Fibroblast of villous mesenchyme (primary cell): ENCODE data around the gene FRAS1. TPM values are rescaled to one million over a fixed set of nuclear protein-coding genes. Genes with fewer than 3 reads are reported as not detected.

Experiments
- DNase-seq: peaks from one replicate; pipeline ENCODE4 v3.0.0-alpha.2; 2010; ENCODE audit warnings: low read depth
- H3K4me3 ChIP-seq: 2 replicates; pipeline ENCODE4 v1.5.1; 2011; ENCODE audit warnings: low read depth, mild to moderate bottlenecking, low read length
- total RNA-seq: library from RNA; depleted of rRNA; stranded (reverse); fragments of >200 nt; gene quantifications from 2 replicates; pipeline ENCODE4 v1.2.3, GENCODE V29; 2012
- TF ChIP-seq, protein P1 (sequence below): IDR thresholded peaks from 2 replicates; pipeline ENCODE4 v1.5.1; 2012; ENCODE audit warnings: low read depth, mild to moderate bottlenecking, low read length; ENCODE audit not compliant: insufficient read depth

The FRAS1 gene
- total RNA-seq, 1 donor = 1.3 TPM

DNA sequence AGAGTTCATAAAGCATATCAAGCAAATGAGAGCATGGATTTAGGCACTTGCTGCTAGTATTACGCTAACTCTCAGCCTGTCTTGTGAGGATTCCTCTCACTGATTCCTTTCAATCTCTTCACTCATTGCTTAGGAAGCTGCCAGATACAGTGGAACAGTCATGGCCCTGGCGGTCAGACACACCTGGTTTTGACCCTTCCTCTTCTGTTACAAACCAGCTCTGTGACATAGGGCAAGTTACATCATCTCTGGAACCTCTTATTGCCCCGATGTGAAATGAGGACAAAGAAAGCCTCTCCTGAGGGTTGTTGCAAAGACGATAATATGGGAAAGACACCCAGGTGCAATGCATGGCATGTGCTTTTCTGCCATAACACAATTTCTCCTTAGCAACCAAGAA, 12.2 kb downstream of the FRAS1 start:
- TF ChIP-seq, protein P1, sequence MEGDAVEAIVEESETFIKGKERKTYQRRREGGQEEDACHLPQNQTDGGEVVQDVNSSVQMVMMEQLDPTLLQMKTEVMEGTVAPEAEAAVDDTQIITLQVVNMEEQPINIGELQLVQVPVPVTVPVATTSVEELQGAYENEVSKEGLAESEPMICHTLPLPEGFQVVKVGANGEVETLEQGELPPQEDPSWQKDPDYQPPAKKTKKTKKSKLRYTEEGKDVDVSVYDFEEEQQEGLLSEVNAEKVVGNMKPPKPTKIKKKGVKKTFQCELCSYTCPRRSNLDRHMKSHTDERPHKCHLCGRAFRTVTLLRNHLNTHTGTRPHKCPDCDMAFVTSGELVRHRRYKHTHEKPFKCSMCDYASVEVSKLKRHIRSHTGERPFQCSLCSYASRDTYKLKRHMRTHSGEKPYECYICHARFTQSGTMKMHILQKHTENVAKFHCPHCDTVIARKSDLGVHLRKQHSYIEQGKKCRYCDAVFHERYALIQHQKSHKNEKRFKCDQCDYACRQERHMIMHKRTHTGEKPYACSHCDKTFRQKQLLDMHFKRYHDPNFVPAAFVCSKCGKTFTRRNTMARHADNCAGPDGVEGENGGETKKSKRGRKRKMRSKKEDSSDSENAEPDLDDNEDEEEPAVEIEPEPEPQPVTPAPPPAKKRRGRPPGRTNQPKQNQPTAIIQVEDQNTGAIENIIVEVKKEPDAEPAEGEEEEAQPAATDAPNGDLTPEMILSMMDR = no peak
- no peak overlapping the region for H3K4me3 ChIP-seq
- DNase-seq = no peak

DNA sequence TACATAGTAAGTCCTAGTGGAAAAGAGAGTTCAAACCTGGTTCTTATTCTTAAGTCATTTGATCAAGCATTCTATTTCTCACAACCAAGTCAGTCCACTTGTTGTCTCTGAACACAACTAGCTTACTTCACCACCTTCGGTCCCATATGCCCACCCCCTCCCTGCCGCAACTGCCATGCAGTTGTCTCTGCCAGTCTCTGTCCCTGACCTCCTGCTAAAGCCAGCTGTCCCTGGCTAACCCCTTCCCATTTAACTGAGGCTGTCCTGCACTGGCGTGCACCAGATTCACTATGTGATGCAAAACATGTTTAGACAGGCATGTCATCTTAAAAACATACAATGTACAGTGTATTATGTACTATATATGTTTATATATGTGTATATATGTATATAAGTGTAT, 12.7 kb downstream of the FRAS1 start:
- H3K4me3 ChIP-seq = no peak overlapping the region
- TF ChIP-seq, protein P1 = no peak
- DNase-seq = no peak

GRCh38 chr4:78070731-78071282, 13.7 kb downstream of the FRAS1 start:
- TF ChIP-seq, protein P1 = no peak
- no peak for DNase-seq
- no peak overlapping the region for H3K4me3 ChIP-seq

- TF ChIP-seq, protein P1 = no peak
- no peak for DNase-seq
- H3K4me3 ChIP-seq = no peak overlapping the region
Measured at GRCh38 chr4:78074759-78075158, 17.6 kb downstream of the FRAS1 start.

DNA sequence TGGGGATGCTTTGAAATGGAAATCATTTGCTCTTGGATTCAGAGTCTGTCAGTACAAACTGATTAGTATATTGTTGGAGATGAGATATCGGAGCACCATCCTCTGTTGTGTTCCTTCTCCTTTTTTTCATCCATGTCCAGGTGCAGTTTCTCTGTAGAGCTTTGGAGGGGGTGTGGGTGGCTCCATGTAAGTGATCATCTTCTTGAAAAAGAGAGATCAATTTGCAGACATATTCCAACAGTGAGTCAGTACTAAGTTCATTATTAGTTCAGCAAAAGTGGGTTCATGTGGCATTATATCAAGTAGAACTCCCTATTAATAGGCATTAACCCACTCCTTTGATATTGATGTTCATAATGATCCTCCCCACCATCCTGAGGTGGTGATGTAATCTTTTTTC, 18.9 kb downstream of the FRAS1 start:
- no peak overlapping the region for H3K4me3 ChIP-seq
- TF ChIP-seq, protein P1 = no peak

DNA sequence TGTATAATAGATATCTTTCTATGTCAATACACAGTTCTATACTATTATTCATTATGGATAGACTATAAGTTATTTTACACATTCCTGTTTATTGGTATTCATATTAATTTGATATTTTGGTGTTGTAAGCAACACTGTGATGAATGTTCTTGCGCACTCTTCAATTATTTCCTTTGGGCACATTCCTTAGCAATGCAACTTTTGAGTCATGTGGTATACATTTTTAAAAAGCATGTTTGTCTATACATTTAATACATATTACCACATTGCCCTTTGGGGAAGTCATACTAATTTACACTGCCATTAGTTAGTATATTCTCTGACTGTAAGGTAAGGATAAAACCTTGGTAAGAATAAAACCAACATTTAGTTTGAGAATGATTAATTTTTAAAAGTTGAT, 21.0 kb downstream of the FRAS1 start:
- TF ChIP-seq, protein P1 = no peak
- H3K4me3 ChIP-seq = no peak overlapping the region
- no peak for DNase-seq

More for the DNA sequence above, 18.9 kb downstream of the FRAS1 start:
- DNase-seq = no peak
